ENCODE results near the gene MMEL1. TPM values are rescaled to one million over a fixed set of nuclear protein-coding genes. Genes with fewer than 3 reads are reported as not detected.
"Not testable (repeated sequence)": the region's sequence is repeated elsewhere in the genome, so short reads cannot be mapped to it uniquely, and the experiment has no call there.

The MMEL1 gene
- total RNA-seq, 1 experiment from 2014 or later, result not detected

GRCh38 chr1:2586154-2587070, 46.4 kb downstream of the MMEL1 start, which contains the start of gene PRXL2B:
Gene PRXL2B, plus strand, starts transcription at chr1:2586777. Its CDS starts 109 bp downstream, at chr1:2586886.
- in situ Hi-C loops (cut with HindIII; ENCODE audit: low pct_unique_long_range_greater_than_20kb, low sequenced_read_pairs), result no loop called here
- peak; percentile 97 for DNase-seq (ENCODE audit: low read depth)

- DNase-seq (ENCODE audit: low read depth), result peak; percentile 48
- in situ Hi-C loops (cut with HindIII; ENCODE audit: low pct_unique_long_range_greater_than_20kb, low sequenced_read_pairs), result no loop called here
Observed at GRCh38 chr1:2585318-2586092, 47.3 kb downstream of the MMEL1 start.

- DNase-seq (ENCODE audit: low read depth), result no peak
- in situ Hi-C loops (cut with HindIII; ENCODE audit: low pct_unique_long_range_greater_than_20kb, low sequenced_read_pairs), result no loop called here
Observed at GRCh38 chr1:2584686-2585317, 48.0 kb downstream of the MMEL1 start.

DNA sequence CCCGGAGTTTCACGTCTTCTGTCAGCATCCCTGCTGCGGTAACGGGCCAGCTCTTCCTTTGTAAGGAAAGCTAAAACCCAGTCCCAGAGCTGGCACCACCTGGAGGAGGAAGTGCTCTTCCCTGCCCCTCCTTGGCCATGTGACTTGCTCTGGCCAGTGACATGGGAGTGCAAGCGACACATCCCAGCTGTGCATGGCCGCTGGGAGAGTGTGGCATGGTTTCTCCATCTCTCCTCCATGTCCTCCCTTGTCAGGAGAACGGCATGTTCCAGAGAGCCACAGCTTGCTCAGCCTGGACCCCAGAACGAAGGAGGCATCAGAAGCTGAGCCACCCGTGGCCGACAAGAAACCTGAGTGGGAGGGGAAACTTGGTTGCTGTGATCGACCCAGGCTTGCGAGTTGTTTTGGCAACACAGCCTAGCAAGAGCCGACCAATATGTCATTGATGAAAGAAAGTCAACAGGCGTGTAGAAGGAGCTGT, 48.9 kb downstream of the MMEL1 start:
- in situ Hi-C loops (cut with HindIII; ENCODE audit: low pct_unique_long_range_greater_than_20kb, low sequenced_read_pairs), result no loop called here
- DNase-seq (ENCODE audit: low read depth), result peak; percentile 23

GRCh38 chr1:2583331-2583791, 49.5 kb downstream of the MMEL1 start:
- in situ Hi-C loops (cut with HindIII; ENCODE audit: low pct_unique_long_range_greater_than_20kb, low sequenced_read_pairs), result no loop called here
- no peak for DNase-seq (ENCODE audit: low read depth)

DNA sequence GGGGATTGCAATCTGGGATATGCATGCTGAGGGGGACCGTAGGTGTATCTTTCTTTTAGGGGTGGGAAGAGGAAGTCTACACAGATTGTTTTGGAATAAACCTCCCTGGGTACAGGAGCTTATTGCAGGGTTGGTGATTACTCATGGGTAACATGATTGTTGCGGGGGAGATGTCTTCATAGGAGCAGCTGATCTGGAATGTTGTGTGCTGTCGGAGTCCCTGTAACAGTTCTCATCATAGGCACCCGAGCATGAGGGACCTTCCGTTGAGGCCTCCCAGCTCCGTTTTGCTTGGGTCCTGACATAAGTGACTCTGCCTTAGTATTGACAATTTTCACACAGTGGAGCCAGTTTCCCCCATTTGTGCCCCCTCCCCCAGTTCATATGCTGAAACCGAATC, 50.4 kb downstream of the MMEL1 start:
- no peak for DNase-seq (ENCODE audit: low read depth)
- in situ Hi-C loops (cut with HindIII; ENCODE audit: low pct_unique_long_range_greater_than_20kb, low sequenced_read_pairs), result no loop called here

DNA sequence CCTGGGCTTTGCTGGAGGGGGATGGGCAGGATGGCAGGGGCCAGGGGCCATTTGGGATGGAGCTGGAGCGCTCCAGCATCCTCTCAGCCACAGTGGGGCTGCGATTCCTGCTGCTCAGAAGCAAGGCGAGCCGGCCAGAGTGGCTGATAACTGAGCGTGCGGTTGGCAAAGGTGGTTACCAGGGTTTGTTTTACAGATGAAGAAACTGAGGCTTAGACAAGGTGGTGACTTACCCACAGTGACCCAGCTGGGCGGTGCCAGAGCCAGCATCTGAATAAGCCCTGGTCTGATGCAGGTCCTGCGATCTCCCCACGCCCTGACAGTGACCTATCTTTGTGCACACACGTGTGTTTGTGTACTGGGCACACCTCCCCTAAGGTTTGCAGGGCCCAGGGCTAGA, 52.1 kb downstream of the MMEL1 start:
- in situ Hi-C loops (cut with HindIII; ENCODE audit: low pct_unique_long_range_greater_than_20kb, low sequenced_read_pairs), result no loop called here
- no peak for DNase-seq (ENCODE audit: low read depth)

DNA sequence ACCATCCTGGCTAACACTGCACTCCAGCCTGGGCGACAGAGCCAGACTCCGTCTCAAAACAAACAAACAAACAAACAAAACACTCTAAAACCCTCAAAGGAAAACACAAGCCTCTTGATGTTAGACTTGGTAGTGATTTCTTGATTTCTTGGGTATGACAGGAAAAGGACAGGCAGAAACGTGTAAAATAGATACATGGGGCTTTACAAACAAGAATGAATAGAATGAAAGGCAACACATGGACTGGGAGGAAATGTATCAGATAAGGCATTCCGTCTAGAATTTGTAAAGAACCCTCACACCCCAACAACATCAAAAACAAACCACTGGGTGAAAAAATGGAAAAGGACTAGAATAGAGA, 54.1 kb downstream of the MMEL1 start:
- DNase-seq (ENCODE audit: low read depth), result no peak

GRCh38 chr1:2577565-2578075, 55.2 kb downstream of the MMEL1 start:
- DNase-seq (ENCODE audit: low read depth); in situ Hi-C loops (cut with HindIII; ENCODE audit: low pct_unique_long_range_greater_than_20kb, low sequenced_read_pairs): not testable (repeated sequence)

More for the DNA sequence above, 54.1 kb downstream of the MMEL1 start:
- in situ Hi-C loops (cut with HindIII; ENCODE audit: low pct_unique_long_range_greater_than_20kb, low sequenced_read_pairs), result no loop called here

DNA sequence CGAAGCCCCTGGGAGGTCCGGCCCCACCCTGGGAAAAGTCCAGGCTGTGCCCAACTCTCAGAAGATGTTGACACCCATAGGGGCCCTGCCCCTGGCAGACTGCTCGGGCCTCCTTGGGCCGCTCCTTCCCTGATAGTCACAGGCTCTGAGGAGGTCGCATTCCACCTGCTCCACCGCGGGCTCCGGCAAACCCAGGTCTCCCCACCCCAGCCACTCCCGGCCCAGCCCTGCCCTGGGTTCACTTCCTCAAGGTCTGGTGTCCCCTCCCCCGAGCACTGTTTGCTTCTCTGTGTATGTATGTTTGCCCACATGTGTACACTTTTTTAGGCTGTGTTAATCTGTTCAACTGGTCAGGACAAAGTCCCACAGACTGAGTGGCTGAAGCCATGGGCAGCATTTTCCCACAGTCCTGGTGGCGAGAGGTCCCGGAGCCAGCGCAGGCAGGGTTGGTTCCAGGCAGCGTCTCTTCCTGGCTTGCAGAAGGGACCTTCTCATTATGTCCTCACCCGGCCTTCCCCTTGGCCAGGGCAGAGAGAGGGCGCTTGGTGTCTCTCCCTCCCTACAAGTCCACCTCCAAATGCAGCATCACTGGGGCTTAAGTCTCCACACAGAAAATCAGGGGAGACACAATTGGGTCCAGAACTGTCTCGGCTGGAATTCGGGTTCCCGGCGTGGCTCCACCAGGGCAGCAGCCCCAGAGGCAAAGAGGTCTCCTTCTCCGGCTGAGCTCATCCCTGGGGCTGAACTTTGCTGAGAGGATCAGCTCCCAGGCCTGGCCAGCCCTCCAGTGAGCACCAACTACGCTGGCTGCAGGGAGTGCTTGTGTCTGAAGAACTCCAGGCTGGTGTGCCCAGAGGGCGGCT, 56.8 kb downstream of the MMEL1 start:
- DNase-seq (ENCODE audit: low read depth), result no peak
- in situ Hi-C loops (cut with HindIII; ENCODE audit: low pct_unique_long_range_greater_than_20kb, low sequenced_read_pairs), result no loop called here

DNA sequence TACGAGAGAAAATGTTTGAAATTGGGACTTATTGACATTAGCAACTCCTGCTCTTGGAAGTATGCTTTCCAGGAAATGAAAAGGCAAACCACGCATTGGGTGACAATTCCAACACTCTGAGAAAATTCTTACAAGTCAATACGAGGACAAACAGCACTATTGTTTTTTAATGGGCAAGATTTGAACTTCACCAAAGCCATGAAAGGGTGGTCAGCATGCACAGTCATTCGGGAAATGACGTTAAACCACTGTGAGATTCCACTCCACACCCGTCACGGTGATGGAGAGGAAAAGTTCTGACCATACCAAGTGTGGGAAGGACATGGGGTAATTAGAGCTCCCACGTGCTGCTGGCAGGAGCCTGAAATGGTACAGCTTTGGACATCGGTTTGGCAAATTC, 58.5 kb downstream of the MMEL1 start:
- DNase-seq (ENCODE audit: low read depth), result no peak
- in situ Hi-C loops (cut with HindIII; ENCODE audit: low pct_unique_long_range_greater_than_20kb, low sequenced_read_pairs), result no loop called here

DNA sequence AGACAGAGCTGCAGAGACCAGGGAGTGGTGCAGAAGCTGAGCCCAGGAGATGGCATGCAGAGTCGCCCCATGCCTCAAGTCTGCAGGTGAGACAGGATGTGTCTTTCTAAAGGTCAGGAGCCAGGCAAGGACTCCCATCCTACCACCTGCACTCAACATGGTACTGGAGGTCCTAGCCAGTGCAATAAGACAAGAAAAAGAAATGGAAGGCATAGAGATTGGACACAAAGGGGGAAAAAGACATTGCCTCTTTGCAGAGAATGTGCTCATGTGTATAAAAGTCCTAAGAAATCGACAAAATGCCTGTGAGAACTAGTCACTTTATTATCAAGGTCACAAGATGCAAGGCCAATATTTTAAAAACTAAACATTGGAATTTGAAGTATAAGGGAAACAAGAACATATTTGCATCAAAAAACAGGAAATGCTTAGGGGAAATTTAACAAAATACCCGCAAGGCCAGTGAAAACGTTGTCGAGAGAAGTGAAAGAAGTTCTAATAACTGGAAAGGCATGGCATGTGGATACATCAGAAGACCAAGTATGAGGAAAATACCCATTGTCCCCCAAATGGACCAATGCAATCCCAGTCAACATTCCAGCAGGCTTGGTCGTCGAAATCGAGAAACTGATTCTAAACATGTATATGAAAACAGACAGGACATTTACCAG, 59.4 kb downstream of the MMEL1 start:
- in situ Hi-C loops (cut with HindIII; ENCODE audit: low pct_unique_long_range_greater_than_20kb, low sequenced_read_pairs), result no loop called here
- DNase-seq (ENCODE audit: low read depth), result no peak

- in situ Hi-C loops (cut with HindIII; ENCODE audit: low pct_unique_long_range_greater_than_20kb, low sequenced_read_pairs), result no loop called here
Observed at GRCh38 chr1:2571348-2571747, 61.5 kb downstream of the MMEL1 start.

GRCh38 chr1:2570332-2570731, 62.5 kb downstream of the MMEL1 start:
- in situ Hi-C loops (cut with HindIII; ENCODE audit: low pct_unique_long_range_greater_than_20kb, low sequenced_read_pairs), result no loop called here
- DNase-seq (ENCODE audit: low read depth), result no peak

More at GRCh38 chr1:2571348-2571747, 61.5 kb downstream of the MMEL1 start:
- no peak for DNase-seq (ENCODE audit: low read depth)

DNA sequence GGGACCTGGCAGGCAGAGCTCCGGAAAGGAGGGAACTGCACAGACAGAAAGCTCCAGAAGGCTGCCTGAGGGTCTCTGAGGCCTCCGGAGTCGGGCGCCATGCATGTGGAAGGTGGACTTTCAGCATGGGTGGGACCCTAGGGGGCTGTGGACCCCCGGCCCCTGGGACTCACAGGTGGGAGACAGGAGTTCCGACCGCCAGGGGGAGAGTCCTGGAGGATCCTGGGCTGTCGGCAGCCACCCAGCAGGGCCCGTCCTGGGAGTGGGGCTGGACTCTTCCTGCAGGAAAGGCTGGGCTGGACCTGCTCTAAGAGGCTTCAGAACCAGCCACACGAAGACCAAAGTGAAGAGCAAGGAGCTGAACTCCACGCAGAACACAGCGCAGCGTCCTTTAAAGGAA, 63.1 kb downstream of the MMEL1 start:
- in situ Hi-C loops (cut with HindIII; ENCODE audit: low pct_unique_long_range_greater_than_20kb, low sequenced_read_pairs); DNase-seq (ENCODE audit: low read depth): not testable (repeated sequence)

DNA sequence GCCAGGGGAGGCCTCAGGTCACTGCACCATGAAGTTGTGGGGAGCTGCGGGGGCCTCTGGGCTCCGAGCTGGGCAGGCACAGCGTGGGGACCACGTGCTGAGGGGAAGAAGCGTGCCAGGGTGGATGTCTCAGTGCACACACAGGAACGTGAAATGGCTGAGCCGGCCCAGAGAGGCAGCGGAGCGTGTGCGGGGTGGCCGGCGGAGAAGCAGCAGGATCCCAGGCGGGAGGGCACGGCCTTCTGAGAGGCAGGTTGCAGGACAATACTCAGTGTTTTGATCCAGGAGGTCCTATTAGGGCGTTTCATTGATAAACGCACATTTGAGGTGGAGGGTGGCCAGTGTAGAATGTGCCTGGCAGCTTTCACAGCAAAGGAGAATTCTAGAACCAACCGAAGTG, 63.8 kb downstream of the MMEL1 start:
- in situ Hi-C loops (cut with HindIII; ENCODE audit: low pct_unique_long_range_greater_than_20kb, low sequenced_read_pairs), result no loop called here

DNA sequence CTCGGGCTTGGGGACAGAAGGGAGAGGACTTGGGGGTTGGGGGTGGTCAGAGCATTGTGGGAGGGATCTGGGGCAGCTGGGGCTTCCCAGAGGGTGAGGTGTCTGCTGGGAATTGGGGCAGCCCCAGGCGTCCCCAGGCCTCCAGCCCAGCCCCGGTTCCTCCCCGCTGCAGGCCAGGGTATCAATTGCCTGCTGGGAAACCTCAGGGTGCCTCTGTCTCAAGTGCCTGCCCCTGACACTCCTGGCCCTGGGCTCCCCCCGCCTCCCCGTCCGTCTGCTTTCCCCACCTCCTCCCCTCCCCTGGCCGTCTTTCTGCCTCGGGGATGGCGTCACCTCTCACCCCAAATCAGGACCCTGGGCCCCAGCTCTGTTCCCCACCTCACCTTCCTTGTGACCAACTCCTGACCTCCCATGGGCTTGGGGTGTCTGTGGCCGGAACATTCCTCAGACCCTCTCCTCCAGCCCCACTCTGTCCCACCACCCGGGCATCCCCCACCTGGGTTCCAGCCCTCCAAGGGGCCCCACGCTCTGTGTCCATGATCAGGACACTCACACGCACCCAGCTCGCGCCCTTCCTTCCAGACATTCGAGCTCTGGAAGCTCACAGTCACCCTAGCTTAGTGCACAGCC, 64.5 kb downstream of the MMEL1 start:
- DNase-seq (ENCODE audit: low read depth); in situ Hi-C loops (cut with HindIII; ENCODE audit: low pct_unique_long_range_greater_than_20kb, low sequenced_read_pairs): not testable (repeated sequence)

More for the DNA sequence above, 63.8 kb downstream of the MMEL1 start:
- DNase-seq (ENCODE audit: low read depth), result no peak
